Right renal pelvis (tissue), 4 donors: ENCODE measurements around the gene IL9. TPM values are rescaled to one million over a fixed set of nuclear protein-coding genes. Genes with fewer than 3 reads are reported as not detected.

Source experiments
- DNase-seq, 4 donors: peaks; one replicate each; pipeline ENCODE4 v3.0.0-alpha.2; 2013; ENCODE audit warnings: low read depth in 4 of 4, low spot score in 3 of 4, missing footprints in 1 of 4
- polyA plus RNA-seq, 4 donors: library from polyadenylated mRNA; unstranded; fragments of 120-200 nt; gene quantifications; one replicate each; pipeline ENCODE4 v1.2.1, GENCODE V29; 2013; ENCODE audit not compliant: insufficient read length in 4 of 4

The IL9 gene
- not detected for polyA plus RNA-seq

DNA sequence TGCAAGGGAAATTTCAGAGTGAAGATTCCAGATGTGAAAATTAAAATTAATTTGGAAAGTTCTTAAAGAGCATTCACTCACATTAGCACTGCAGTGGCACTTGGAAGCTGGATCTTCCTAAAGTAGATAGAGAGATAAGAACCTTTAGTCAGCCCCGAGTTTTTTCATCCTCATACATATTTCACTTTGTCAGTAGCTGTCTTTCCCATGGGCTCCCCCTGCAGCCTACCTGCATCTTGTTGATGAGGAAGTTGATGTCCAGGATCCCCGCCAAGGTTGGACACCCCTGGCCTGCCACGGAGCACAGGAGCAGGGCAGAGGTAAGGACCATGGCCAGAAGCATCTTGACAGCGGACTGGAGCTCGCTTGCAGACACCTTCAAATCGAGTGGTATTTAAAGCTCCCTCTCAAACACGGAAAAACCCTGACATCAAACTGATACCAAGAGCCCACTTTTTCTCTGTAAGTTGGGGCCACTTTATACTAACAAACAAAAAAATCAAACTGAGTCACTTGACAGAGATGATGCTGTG, at the start of gene IL9:
Gene IL9, minus strand, starts transcription at position 368 of the 533 bp plus-strand sequence. Its CDS starts 25 bp downstream, at position 343.
- DNase-seq, result no peak

DNA sequence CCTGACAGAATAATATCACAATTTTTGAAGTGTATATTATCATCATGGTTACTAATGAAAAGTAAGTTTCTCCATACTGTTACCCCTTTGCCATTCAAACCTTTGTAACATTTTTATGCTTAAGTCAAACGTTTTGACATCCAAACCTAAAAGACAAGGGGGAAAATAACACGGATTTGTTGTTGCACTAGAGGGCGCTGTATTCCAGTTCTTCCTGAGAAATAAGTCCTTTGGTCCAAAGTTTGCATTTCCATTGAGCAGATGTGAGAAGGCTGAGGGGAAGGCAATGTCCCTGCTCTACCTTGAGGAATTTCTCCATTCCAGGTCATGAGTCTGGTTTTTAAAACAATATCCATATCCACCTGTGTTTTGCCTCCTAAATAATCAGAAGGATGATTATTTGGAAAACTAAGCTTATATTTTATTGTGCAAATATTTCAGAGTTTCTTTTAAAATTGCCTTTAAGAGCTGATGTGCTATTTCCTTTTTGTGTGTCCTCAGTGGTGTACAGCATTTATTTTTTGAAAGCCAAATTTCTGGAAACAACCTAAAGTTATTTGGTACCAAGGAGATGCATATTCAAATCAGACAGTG, 49.4 kb upstream of the IL9 start:
- peak; percentile 56 to 69 (median 68) for DNase-seq

DNA sequence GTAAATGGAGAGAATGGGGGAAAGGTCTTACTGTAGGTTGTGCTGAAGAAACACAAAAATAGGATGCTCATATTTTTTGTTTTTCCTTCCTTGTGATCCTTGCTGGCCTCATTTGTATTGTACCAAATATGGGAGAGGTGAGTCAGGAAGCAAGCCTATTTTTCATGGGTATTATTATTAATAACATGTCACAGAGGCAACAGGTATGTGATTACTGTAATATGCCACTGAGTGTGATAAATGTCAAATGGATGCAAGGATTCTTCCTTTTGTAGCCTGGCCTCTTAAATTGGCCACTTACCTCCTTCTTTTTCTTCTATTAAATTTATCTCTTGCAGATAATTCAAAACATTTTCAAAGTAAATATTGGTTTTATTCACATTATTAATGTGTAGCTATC, 48.9 kb upstream of the IL9 start:
- no peak for DNase-seq

DNA sequence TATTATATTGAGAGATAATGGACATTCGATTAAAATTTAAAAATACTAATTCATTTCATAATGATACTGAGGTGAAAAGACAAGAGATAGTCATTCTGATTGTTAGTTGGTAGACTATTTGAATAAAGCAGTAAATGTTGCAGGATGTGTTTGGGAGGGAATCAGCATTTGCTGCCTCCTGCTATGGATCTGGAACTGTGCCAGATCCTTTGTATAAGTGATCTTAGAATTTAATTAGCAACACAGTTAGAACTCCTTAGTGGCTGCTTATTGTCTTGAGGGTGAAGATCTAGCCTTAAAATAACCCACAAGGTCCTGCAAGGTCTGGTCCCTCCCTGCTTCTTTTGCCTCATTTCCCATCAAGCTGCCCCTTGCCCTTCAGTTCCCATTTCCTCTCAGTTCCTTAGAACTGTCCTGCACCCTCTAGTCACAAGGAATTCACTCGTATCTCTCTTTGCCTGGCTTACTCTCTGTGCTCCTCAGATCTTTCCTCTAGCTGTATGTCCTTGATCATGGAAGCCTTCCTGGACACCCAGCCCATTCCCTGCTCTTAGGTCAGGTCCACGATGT, 46.6 kb upstream of the IL9 start:
- DNase-seq, result no peak

DNA sequence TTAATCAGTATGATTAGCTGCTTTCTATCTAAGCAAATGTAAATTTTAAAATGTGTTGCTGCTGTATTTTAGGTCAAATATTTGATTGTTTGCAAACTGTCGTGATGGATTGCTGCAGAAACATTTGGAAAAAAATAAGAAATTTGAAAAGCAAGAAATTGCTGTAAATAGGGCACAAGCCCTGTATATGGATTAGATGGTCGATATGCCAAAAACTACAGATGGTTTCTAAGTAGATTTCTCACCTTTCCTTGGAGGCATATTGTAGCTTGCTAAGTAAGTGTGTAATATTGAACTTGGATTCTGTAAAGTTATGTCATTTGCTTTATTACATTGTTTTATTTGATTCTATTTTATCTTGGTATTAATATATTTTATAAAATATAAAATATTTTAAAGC, 46.1 kb upstream of the IL9 start:
- no peak for DNase-seq

DNA sequence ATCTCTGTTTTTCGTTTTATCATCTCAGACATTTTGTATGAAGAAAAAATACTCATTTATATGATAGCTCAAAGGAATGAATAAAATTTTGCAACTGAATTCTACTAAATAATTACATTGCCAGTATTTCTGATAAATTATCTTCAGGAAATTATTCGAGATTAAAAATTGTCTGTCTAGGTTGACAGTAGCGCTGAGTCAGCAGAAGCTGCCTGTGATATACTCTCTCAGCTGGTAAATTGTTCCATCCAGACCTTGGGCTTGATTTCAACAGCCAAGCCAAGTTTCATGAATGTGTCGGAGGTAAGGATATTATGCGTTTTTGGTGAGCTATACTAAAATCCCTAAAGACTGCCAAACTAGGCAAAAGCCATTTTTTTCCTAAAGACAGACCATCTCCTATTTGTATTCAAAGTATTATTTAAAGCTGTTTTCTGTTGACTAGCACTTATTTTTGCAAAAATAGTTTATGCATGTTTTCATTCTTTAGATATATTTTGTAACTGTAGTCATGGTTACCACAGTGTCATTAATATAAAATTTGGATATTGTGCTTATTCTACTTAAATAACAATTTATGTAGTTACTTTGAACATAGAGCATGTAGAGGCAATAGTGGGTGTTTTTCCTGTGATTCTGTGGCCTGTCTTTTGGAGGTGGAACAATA, 41.7 kb upstream of the IL9 start:
- no peak for DNase-seq

DNA sequence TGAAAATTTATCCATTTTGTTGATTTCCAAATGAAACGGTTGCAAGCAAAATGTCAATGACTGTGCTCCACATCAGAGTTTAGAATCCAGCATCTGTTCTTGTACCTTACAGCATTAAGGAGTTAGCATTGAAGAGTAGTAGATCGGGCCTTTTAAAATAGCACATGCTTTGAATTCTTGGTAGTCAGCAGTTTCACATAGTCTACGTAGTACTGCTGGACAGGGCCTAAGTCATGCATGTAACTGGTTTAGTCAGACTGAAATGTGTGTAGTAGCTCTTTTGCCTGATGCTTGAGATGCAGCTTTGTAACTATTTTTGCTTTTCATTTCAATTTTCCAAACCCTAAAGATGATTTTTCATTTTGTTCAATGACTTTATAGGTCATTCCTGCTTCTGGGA, 39.3 kb upstream of the IL9 start:
- peak in 1 of 4 donors; percentile 18 for DNase-seq

DNA sequence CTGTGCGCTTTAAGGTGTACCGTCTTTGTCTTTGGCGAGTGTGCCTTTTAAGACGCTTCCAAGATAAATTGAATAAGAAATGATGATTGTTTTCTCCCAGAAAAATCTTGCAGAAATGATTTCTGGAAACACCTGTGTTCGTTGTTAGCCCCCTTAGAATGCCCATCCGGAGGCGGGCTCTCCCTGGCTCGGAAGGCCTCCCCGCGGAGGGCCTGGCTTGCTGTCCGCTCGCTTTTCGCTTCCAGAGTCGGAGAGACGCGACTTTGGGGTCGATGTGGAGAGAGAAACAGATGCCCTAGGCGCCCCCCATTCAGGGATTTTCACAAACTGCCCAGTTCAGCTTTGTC, 35.3 kb upstream of the IL9 start:
- peak in 1 of 4 donors; percentile 2 for DNase-seq

DNA sequence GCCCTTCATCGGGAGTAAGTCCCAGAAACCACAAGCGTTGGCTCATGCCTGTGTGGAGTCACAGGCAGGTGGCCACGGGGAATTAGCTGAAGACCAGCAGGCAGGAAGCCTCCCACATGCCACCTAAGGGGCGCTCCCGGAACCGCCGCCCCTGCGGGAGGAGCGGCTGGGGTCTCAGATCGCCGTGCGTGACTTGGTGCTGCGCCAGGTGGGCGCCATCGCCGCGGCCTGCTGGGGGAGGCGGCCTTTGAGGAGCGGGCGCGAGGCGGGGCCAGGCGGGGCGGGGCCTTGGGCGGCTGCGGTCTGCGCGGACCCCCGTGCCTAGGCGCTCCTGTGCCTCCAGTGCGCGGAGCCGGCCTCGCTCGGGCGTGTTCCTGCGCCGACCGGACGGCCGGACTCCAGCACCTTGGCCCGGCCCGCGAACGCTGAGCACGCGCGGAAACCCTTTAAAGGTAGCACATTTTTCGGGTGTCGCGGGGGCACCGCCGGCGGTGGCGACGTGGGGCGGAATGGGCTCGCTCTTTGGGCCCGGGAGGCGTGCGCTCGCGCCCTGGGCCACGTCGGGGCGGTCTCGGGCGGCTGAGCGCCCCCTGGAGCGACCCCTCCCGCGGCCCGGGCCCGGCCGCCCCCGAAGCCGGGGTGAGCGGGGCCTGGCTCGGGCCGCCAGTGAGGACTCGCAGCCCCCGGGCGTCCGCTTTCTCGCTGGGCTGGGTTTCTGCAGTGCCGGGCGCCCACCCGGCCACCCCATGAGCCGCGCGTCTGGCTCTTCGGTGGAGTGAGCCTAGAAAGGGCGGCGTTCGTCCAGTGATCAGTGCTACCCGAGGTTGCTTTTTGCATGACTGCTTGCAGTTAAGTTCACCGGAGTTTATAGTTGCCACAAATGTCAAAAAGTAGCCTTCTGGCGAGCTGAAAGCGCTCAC, 34.6 kb upstream of the IL9 start:
- peak; percentile 28 to 37 (median 32) for DNase-seq

DNA sequence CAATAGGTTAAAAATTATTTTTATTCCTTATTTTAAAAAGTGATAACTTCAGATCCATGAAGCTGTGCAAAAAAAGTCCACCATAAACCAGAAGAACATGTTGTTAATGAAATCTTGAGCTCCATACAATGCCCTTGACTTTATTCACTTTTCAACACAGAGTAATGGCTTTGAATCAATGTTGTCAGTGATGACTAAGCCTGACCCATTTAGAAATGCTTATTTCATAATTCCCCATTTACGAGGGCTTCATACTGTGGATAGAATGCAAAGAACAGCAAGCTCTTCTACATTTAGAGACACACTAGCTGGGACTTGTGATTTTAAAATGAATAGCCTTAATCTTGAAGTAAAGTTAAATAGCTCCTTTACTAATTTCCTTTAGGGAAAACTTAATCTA, 25.7 kb upstream of the IL9 start:
- DNase-seq, result no peak

DNA sequence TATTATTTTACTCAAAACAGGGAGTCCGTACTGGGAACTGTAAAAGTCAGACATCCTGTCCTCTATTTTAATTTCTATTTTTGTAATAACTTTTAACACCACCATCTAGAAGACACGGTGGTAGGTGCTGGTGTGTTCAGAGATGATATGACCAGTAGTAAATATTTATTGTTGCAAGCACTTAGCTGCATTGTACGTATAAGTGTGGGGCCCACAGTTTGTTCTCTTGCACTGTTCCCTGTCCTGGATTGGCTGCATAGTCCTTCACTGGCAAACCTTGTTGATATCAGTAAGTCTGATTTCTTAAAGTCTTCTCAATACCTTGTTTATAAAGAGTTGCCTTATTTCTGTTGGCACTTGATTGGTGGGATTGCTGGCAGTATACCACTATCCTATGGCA, 24.6 kb upstream of the IL9 start:
- no peak for DNase-seq

DNA sequence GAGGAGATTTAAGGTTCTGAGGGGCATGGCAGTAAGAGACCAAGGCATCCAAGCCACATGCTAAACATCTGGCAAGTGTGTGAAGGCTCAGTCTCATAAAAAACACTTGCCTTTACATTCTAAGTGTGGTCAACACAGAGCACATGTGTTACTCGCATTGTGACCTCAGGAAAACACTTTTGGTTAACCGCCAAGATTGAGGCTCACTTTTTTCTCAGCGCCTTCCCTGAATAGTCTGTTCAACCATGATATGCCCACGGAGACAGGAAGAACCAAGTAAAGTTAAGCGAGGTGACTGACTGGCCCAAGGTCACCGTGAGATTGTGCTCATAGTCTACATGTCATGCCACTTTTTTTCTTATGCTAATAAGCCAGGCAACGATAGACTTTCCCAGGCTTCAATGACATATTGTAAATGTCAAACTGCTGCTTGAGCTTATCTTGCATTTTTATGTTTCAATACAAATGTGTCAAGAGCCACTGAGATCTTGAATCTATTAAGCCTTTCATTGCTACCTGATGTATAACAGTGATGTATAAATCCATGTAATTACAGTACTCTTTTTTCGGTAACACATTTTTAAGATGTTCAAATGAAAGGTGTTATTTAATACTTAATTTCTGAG, 21.1 kb upstream of the IL9 start:
- no peak for DNase-seq

DNA sequence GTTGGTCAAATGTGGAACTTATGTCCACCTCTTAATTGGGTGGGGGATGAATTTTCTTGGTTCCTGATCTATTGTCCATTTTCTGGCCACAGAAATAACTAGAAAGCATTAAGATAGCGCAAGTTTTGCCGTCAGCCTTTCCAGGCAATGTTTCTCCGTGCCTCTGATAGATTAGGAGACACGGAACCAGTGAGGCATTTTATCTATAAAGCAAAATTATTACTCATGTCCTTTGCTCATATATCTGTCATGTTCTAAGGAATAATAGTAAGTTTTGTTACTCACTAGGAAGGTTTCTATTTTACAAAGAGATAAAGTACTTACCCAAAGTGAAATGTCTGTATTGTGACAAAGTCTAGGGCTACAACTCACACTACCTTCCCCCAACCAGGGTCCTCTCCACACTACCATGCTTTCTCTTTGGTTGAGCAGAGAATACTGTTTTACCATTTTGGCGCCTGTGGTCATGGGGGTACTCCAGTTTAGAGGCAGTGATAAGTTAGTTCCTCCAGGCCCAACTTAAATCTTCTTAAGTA, 19.9 kb upstream of the IL9 start:
- no peak for DNase-seq

DNA sequence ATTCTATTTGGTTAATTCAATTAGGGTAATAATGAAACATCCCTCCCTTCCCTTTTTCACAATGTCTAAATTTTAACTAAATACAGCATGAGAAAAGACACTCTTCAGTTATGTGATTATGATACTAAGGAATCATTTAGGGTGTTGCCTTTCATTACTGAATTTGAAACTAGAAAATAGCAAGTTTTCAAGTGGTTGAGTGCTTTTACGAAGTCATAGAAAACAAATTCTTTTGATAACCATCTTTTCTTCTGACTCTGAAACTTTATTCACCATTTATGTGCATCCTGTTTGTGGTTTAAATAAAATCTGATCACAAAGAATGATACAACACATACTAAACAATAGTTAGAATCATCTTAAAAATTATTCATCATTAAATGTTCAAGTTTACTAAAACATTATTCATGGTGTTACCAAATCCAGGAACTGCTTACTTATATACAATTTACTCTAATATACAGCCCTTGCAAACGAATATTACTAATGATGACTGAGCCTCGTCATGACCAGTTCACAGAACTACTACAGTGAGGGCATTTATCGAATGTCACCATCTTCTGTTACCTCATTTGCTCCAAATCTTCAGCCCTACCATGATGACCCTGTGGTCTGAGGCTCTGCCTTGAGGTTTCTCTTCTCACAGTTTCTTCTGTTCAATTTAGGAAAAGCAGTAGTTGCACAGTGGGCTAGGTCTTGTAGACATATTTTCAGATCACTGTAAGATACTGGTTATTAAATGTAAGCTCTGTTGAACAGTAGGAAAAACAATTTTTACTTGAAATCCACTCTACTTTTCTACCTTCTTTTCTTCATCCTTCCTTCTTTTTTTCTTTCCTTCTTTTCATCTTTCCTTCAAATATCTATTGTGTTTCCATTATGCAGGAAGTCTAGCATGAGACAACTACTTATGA, 18.3 kb upstream of the IL9 start:
- DNase-seq, result no peak

DNA sequence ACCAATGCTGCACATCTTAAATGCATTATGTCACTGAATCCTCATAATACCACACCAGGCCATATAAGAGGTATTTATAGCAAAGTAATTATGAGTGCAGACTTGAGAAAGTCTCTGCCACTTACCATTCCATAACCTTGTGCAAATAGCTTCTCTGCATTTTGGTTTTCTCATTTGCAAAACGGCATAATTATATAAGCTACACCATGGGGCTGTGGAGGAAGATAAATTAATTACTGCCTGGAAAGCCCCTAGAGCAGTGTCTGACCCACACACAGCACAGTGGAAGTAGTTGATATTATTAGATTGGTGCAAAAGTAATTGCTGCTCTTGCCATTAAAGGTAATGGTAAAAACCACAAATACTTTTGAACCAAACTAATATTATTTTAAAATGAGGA, 9.5 kb upstream of the IL9 start:
- no peak for DNase-seq

DNA sequence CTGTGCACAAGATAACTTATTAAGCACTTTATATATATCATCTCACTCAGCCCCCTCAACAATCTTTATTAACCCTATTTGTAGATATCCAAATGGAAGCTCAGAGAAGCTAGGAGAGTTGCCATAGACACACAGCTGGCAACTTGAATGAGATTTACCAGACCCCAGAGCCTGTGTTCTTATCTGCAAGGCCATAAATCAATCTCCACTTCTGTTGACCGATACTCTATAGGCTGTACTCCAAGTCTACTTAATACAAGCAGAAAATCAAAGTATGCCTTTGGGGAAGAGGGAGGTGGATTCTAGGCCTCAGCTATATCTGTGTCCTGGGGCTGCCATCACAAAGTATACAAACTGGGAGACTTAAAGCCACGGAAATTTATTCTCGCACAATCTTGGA, 6.0 kb upstream of the IL9 start:
- DNase-seq, result no peak

DNA sequence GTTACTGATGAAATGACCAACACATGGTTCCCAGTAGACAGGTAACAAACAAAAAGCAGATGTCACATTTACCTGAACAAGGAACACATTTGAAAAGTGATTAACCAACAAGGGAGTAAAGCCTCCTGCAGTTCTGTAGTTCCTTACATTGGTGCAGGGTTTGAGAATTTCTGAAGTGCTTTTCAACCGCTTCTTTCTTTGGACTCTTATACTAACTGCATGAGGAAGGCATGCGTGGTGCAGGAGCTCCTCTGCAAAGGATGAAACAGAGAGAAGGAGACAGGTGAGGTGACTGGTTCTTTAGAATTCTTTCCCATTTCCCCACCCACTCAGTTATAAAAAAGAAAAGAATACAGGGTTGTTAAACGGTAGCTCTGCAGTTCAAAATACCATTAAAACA, 4.6 kb upstream of the IL9 start:
- no peak for DNase-seq

DNA sequence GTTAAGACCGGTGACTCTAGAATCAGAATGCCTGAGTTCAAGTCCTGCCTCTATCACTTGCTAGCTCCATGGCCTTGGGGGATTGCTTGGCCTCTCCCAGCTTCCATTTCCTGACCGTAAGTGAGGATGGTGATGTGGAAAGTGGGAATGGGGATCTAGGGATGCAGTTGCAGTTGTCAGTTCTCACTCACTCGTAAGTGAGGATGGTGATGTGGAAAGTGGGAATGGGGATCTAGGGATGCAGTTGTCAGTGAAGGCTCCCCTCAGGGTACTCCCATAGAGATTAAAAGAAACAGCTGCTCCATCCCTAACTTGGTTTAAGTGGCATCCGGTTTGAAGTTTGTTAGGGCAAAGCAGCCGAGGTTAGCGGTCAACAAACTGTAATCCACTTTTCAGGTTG, 3.0 kb upstream of the IL9 start:
- no peak for DNase-seq

DNA sequence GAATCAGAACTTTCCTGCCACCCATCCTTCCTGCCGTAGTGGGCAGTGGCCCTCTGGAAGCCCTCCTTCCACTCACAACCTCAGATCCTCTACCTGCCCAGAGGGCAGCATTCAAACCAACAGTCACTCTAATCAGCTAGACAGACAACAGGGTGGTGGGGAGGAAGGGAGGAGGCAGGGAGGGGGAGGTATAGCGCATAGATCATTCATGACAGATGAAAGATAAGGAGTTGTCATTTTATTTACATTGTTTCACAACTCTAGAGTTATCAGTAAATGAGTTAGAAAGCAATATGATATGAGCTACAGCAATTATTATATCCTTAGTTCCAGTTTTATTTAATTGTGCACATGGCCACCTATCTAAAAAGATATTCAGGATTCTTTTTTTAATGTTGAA, 852 bp downstream of the IL9 start:
- DNase-seq, result no peak
